Smooth muscle cell (in vitro differentiated cells): ENCODE measurements around the gene VAT1L. TPM values are rescaled to one million over a fixed set of nuclear protein-coding genes. Genes with fewer than 3 reads are reported as not detected.

ENCODE experiments used
- DNase-seq: peaks from one replicate; lab custom pipeline; 2025; ENCODE audit not compliant: unreplicated experiment; lab: John Stamatoyannopoulos, UW
- H2AFZ ChIP-seq: fragments of 200-600 bp; sonication (generic); 2 replicates; pipeline ENCODE4 v1.6.0; 2016; ENCODE audit warnings: antibody characterized with exemption, low read depth, mild to moderate bottlenecking
- H3F3A ChIP-seq: fragments of 200-600 bp; sonication (generic); 2 replicates; pipeline ENCODE4 v1.6.0; 2017; ENCODE audit warnings: antibody characterized with exemption, low read depth
- H3K27ac ChIP-seq: fragments of 200-600 bp; sonication (generic); 2 replicates; pipeline ENCODE4 v1.5.1; 2016; ENCODE audit warnings: low read depth, mild to moderate bottlenecking
- H3K27me3 ChIP-seq: fragments of 200-600 bp; sonication (generic); 2 replicates; pipeline ENCODE4 v1.6.1; 2016; ENCODE audit warnings: low read depth, mild to moderate bottlenecking
- H3K36me3 ChIP-seq: fragments of 200-600 bp; sonication (generic); 2 replicates; pipeline ENCODE4 v1.5.1; 2016; ENCODE audit warnings: low read depth
- H3K4me1 ChIP-seq: fragments of 200-600 bp; sonication (generic); 2 replicates; pipeline ENCODE4 v1.5.1; 2016; ENCODE audit warnings: low read depth
- H3K4me2 ChIP-seq: fragments of 200-600 bp; sonication (generic); 2 replicates; pipeline ENCODE4 v1.6.0; 2016; ENCODE audit warnings: mild to moderate bottlenecking
- H3K4me3 ChIP-seq: fragments of 200-600 bp; sonication (generic); 2 replicates; pipeline ENCODE4 v1.5.1; 2016; ENCODE audit warnings: mild to moderate bottlenecking
- H3K79me2 ChIP-seq: fragments of 200-600 bp; sonication (generic); 2 replicates; pipeline ENCODE4 v1.6.0; 2016; ENCODE audit warnings: low read depth, mild to moderate bottlenecking
- H3K9ac ChIP-seq: fragments of 200-600 bp; sonication (generic); 2 replicates; pipeline ENCODE4 v1.6.0; 2016; ENCODE audit warnings: low read depth
- H3K9me3 ChIP-seq: fragments of 200-600 bp; sonication (generic); replicated peaks from 2 replicates; pipeline ENCODE4 v1.5.1; 2016; ENCODE audit warnings: low read depth
- H4K20me1 ChIP-seq: fragments of 200-600 bp; sonication (generic); 2 replicates; pipeline ENCODE4 v1.6.0; 2016; ENCODE audit warnings: low read depth
- WGBS: methylation state at CpG from one replicate; pipeline ENCODE4 v1.1.7; 2016; ENCODE audit warnings: low lambda C conversion rate; 5-methylcytosine and 5-hydroxymethylcytosine counted together
- polyA plus RNA-seq: library from polyadenylated mRNA; unstranded; fragments of >200 nt; fragmentation: Nextera tagmentation; extraction: Ambion mirVana; gene quantifications from 2 replicates; pipeline ENCODE4 v1.2.1, GENCODE V29; 2016
- total RNA-seq: library from RNA; depleted of rRNA; stranded (reverse); fragments of >200 nt; gene quantifications from 2 replicates; pipeline ENCODE4 v1.2.3, GENCODE V29; 2014
- TF ChIP-seq, protein P1 (sequence below): fragments of 200-600 bp; sonication (generic); IDR thresholded peaks from 2 replicates; pipeline ENCODE4 v1.5.1; 2017; ENCODE audit warnings: borderline replicate concordance, mild to moderate bottlenecking, antibody characterized with exemption; ENCODE audit not compliant: insufficient read depth, poor library complexity, severe bottlenecking

The VAT1L gene
- total and polyA plus RNA-seq, 2 experiments from 2014 or later = 4.0 to 5.4 TPM

DNA sequence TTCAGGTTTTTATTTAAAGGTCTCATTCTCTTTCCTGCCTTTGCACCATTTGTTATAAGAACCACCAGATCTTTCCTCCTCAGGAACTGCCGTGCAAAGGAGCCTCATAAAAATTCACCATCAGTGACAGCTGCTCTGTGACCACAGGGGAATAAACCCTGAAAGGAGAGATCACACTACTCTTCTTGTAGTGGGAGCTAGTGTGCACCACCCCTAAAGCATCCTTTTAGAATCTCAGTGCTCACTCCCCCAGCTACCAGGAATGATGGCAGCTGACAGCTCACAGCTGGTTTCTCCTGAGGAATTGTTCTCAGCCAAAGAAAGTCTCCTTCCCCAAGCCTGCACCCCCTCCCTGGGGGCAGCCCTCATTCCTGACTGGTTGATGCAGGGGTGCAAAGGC, 18.7 kb downstream of the VAT1L start:
- H3K9ac ChIP-seq = no peak overlapping the region
- no peak for DNase-seq
- no peak overlapping the region for H3K4me2 ChIP-seq
- H4K20me1 ChIP-seq = no peaks in the 10 kb centered on the region
- no peak overlapping the region for H3K4me3 ChIP-seq
- no peaks in the 10 kb centered on the region for H3K36me3 ChIP-seq
- WGBS = 74% methylated on average over 1 of the region's 1 CpG
- H3F3A ChIP-seq = no peaks in the 10 kb centered on the region
- no peaks in the 10 kb centered on the region for H3K4me1 ChIP-seq
- no peaks in the 10 kb centered on the region for H3K27me3 ChIP-seq
- no peak overlapping the region for H2AFZ ChIP-seq
- H3K27ac ChIP-seq = no peak overlapping the region
- TF ChIP-seq, protein P1, sequence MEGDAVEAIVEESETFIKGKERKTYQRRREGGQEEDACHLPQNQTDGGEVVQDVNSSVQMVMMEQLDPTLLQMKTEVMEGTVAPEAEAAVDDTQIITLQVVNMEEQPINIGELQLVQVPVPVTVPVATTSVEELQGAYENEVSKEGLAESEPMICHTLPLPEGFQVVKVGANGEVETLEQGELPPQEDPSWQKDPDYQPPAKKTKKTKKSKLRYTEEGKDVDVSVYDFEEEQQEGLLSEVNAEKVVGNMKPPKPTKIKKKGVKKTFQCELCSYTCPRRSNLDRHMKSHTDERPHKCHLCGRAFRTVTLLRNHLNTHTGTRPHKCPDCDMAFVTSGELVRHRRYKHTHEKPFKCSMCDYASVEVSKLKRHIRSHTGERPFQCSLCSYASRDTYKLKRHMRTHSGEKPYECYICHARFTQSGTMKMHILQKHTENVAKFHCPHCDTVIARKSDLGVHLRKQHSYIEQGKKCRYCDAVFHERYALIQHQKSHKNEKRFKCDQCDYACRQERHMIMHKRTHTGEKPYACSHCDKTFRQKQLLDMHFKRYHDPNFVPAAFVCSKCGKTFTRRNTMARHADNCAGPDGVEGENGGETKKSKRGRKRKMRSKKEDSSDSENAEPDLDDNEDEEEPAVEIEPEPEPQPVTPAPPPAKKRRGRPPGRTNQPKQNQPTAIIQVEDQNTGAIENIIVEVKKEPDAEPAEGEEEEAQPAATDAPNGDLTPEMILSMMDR = no peak
- H3K79me2 ChIP-seq = no peaks in the 10 kb centered on the region
- H3K9me3 ChIP-seq = no peaks in the 10 kb centered on the region

DNA sequence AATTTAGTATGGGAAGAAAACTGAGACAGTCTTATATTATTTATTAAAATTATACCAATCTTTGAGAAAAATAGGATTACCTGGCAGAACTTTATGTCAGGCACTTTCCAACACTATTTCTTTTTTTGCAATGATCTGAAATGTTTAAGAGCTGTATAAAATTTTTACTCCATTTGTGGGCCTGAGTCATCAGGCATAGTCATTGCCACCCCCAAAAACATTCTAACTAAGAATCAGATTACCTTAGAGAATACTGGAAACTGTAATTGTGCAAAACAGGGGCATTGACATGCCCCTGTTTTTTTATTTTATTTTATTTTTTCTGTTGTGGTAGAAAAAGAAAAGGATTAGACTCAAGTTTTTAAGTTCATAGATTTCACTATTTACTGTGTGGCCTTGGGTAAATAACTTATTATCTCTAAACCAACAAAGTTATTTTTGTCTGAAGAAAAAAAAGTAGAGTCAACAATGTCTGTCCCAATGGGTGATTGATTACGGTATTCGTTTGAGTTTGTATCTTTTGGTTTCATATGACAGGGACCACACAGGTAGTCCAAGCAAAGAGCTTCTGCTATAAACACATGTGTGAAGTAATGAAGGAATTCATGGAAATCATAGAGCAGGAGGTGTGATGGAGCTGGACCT, 24.6 kb downstream of the VAT1L start:
- Histone ChIP-seq H3K36me3 (no peaks in the 10 kb centered on the region), H3K4me2 (no peak overlapping the region), H4K20me1 (no peaks in the 10 kb centered on the region), H3K4me1 (no peaks in the 10 kb centered on the region), H2AFZ (no peak overlapping the region), H3K9ac (no peak overlapping the region), H3K9me3 (no peaks in the 10 kb centered on the region), H3K27ac (no peak overlapping the region), H3K4me3 (no peak overlapping the region), H3K27me3 (no peaks in the 10 kb centered on the region), H3K79me2 (no peaks in the 10 kb centered on the region), H3F3A (no peaks in the 10 kb centered on the region)
- TF ChIP-seq, protein P1 = no peak
- DNase-seq = no peak
- WGBS = 90% methylated on average over 2 of the region's 2 CpGs

DNA sequence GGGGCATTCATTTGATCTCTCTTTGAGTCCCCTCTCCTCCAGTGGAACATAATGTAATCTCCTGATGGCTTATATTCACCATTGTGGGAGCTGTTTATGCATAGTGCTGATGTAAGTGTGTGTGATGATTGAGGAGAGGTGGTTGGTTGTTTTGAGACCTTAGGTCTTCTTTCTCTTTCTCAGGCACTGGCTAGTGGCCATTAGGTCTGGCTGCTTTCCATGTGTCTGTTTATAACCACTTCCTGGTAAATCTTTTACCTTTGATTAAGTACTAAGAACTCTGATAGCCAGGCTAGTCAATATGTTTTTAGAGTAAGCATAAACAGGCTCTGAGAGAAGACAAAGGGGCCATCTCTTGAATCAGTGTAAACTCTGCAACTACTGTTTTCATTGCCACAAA, 27.9 kb downstream of the VAT1L start:
- no peak for DNase-seq
- Histone ChIP-seq H3K4me1 (no peaks in the 10 kb centered on the region), H3K79me2 (no peaks in the 10 kb centered on the region), H3K27ac (no peak overlapping the region), H3K9me3 (no peaks in the 10 kb centered on the region), H3F3A (no peaks in the 10 kb centered on the region), H3K4me3 (no peak overlapping the region), H3K27me3 (no peaks in the 10 kb centered on the region), H3K4me2 (no peak overlapping the region), H2AFZ (no peak overlapping the region), H4K20me1 (no peaks in the 10 kb centered on the region), H3K36me3 (no peaks in the 10 kb centered on the region), H3K9ac (no peak overlapping the region)
- TF ChIP-seq, protein P1 = no peak

DNA sequence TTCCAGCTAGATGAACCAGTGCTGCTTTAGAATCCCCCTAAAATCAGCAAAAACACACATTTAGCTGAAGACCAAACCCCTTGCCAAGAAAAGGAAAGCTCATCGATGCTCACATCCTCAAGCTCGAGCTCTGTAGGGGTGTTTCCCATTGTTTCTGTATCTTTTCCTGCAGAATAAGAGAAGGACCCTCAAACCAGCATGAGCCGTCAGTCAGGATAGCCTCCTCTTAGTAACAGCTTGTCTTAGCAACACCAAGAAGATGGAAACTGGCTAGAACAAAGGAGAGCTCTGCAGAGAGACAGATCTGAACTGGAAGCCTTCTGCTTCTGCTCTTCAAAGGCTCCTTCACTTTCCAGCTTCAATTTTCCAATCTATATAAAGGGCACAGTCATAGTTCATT, 32.0 kb downstream of the VAT1L start:
- H2AFZ ChIP-seq = no peak overlapping the region
- no peak for DNase-seq
- H3K27ac ChIP-seq = no peak overlapping the region
- WGBS = 93% methylated on average over 3 of the region's 3 CpGs
- H3K9ac ChIP-seq = no peak overlapping the region
- H3K36me3 ChIP-seq = no peaks in the 10 kb centered on the region
- H3K27me3 ChIP-seq = no peaks in the 10 kb centered on the region
- TF ChIP-seq, protein P1 = no peak
- no peaks in the 10 kb centered on the region for H3K4me1 ChIP-seq
- H3F3A ChIP-seq = no peaks in the 10 kb centered on the region
- H3K79me2 ChIP-seq = no peaks in the 10 kb centered on the region
- no peak overlapping the region for H3K4me2 ChIP-seq
- H4K20me1 ChIP-seq = no peaks in the 10 kb centered on the region
- H3K9me3 ChIP-seq = no peaks in the 10 kb centered on the region
- no peak overlapping the region for H3K4me3 ChIP-seq
